Dedifferentiated amniotic fluid mesenchymal stem cell (primary cell): ENCODE data around the gene SSTR5.
A peak's percentile ranks its signal among the peaks of the same experiment; 100 is the strongest.

Source experiments
- DNase-seq: peaks from one replicate; pipeline ENCODE4 v3.0.0-alpha.2; 2016; ENCODE audit errors: extremely low spot score

The SSTR5 gene

DNA sequence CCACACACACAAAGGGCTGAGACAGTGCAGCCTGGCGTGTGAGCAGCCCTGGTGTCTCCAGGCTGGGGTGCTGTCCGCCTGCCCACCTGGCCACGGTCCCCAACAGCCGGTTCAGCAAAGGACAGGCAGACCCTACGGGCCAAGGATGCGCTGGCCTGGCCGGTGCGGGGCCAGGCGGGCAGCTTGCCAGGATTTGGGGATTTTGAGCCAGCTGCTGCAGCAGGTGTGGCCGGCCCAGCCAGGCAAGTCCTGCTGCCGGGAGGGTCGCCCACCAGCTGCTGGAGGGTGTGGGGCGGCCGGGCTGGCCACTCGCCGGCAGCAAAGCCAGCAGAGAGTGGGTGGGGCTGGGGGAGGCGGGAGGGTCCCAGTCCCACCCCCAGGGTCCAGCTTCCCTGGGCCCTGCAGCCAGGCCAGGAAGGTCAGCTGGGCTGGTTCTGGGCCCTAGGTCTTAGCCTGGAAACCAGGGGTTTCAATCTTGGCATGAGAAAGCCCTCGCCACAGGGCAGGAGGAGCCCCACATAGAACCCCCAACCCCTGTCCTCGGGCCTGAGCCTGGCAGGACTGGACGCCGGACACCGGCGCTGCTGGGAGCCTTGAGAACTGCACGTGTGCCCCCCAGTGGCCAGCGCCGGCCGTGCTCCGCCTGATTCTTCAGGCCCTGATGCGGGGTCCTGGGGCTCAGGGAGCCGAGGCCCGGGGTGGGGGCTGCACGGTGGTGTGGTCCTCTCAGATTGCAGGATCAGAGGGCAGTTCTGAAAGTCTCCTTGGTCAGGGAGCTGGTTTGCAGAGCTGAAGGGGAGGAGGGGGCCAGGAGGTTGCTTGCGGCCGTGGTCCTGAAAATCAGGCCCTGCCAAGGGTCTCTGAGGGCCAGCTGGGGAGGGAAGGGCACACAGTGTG, 17.6 kb upstream of the SSTR5 start:
- DNase-seq: peak; percentile 42

DNA sequence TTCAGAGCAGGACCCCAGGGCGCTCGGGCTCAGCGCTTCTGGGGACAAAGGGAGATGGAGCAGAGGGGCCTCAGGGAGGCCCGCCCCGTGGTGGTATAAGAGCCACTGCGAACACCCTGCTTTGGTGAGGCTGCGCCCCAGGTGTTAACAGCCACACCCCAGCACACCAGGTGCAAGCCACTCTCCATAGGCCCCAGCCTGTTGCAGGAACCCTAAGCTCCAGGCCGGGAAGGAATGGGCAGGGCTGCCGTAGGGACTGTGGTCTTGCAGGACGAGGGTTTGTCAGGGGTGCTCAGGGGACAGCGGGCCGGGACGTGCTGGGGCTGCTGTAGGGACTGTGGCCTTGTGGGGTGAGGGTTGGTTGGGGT, 17.0 kb upstream of the SSTR5 start:
- DNase-seq: no peak

DNA sequence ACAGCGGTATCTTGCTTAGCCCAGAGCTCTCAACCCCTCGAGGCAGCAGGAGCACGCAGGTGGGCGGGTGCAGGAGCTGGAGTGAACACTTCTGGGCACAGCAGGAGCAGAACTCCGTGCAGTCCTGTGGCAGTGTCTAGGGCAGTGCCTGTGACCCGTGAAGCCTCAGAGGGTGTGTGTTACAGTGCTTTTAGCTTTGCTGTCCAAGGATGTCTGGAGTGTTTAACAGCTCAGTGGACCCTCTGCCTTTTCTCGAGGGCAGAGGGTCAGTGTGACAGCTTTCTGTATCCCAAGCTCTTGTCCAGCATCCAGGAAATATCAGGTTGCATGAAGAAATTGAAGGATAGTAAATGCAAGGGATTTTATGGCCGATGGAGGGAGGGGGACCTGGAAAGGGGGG, 16.4 kb upstream of the SSTR5 start:
- DNase-seq: no peak

DNA sequence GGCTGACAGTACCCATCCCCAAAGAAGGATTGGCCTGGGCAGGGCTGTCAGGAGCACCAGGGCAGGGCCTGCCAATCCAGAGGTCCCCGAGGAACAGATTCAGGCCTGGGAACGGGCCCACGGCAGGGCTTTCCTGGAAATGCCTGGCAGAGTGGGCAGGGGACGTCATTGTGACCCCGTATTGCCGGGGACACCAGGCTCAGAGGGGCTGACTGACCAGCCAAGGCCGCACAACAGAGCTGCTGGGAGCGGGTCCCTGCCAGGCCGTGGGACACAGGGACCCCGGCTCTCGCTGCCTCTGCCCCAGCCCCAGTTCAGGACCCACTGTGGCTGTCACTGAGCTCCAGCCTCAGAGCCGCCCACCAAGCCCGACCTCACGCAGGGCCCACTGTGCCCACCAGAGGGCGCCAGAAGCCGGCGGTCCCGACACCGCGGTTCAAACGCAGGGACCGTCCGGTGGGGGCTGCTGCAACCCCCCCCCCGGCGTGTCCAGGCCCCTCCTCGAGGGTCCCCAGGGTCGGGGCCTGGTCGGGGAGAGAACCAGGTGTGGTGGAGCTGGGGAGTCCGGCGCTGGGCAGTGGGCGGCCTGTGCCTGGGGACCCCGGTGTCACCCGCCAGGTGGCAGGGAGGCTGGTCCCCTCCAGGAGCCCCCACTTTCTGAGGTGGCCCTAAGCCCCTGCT, 15.2 kb upstream of the SSTR5 start:
- DNase-seq: no peak

DNA sequence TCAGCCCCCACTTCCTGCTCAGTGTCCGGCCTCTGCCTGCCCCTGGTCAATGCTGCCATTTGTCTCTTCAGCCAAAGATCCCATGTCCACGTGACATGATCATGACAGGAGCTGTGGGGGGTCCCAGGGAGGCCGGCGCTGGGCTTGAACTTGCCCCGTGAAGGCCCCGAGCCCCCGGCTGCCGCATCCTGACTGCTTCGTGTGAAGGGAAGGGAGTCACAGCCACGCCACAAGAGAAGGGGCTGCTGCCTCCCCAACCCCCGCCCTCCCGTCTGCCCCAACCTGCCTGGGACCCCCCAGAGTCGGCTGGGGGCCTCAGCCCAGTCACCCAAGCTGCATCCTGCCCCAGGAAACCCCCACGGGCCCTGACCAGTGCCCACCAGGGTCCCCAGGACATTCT, 14.3 kb upstream of the SSTR5 start:
- no peak for DNase-seq

DNA sequence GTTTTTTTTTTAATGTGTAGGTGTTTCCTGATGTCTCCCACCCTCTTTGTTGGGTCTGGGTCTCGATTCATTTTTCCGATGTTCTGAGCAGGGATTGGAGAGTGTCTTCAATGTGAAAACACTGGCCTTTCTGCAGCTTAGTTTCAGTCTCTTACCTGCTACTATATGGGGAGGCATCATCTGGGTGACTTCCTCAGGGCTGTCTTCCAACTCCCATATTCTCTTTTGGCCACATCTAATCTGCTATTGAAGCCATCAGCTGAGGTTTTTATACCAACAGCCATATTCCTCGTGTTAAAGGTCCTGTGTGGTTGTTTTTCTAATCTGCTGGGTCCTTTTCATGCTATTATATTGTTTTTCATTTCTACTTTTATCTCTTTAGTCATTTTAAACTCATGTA, 13.2 kb upstream of the SSTR5 start:
- no peak for DNase-seq

DNA sequence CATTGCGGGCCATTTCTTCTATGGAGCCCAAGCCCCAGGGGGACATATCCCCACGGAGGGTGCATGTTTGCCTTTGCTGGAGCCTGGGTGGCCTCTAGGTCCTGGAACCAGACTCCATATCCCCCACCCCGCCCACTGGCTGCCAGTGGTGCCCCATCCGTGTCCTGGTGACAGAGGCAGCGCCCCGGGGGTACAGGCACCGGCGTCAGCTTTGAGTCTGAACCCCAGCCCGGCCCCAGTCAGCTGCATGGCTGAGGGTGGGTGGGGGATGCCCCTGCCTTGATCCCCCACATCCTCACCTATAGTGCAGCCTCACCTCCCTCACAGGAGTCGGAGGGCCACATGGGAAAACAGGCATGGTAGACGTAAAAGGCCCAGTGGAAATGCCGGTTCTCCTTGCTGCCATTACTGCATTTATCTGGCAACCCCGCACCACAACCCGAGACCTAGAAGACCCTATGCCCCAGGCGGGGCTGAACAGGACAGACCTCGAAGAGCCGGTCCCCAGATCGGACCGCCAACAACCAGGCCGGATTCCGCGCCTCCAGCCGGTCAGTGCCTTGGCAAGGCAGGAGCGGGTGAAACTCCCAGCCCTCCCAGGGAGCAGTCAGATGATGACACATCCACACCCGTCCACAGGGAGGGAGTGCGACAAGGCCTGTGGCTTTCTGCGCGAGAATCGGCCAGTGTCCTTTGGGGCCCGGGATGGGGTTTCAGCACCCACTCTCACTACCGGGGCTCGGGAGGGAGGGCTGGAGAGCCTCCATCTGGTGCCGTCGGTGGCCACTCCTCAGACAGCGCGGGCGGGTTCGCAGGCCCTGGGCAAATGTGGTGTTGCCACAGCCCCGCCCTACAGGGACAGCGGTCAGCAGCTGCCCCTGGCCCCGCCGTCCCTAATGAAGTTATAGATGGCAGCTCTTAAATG, 11.9 kb upstream of the SSTR5 start:
- DNase-seq: no peak

DNA sequence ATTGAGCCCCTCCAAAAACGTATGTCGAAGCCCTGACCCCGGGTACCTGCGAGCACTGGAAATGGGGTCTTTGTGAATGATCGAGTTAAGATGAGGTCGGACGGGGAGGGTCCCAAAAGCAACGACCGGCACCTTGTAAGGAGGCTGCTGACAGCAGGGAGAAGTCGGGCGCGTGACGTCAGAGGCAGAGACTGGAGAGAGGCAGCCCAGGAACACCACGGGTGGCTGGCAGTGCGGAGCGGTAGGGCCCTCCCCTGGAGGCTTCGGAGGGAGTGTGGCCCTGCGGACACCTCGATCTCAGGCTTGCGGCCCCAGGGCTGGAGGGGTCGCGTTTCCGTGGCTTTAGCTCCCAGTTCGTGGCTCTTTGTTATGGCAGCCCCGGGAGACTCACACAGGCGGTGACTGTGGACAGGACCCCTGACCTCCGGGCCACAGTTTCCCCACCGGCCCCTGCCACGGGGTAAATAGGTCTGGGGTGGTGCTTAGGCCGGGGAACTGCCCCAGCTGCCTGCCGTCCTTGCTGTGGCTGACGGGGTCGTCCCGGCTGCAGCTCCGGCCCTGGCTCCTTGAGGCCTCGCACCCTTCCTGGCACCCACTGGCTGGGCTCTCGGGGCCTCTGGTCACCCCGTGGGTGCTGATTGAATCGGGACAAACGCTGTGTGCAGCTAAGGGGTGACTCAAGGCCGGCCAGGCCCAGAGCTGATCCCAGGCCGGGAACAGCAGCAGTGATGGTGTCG, 10.6 kb upstream of the SSTR5 start:
- no peak for DNase-seq

DNA sequence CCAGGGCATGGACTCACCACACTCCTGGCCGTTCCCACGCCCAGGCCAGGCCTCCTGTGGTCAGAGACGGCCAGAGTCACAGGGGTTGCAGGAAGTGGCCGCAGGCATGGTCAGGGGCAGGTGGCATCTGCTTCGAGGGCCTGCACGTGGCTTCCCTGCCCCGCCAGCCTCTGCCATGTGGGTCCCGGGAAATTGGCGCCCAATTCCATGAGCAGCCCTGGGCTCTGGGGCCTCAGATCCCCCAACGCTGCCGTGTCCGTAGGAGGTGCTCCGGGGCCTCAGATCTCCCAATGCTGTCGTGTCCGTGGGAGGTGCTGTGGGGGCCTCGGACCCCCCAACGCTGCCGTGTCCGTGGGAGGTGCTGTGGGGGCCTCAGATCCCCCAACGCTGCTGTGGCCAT, 9.7 kb upstream of the SSTR5 start:
- DNase-seq: no peak

DNA sequence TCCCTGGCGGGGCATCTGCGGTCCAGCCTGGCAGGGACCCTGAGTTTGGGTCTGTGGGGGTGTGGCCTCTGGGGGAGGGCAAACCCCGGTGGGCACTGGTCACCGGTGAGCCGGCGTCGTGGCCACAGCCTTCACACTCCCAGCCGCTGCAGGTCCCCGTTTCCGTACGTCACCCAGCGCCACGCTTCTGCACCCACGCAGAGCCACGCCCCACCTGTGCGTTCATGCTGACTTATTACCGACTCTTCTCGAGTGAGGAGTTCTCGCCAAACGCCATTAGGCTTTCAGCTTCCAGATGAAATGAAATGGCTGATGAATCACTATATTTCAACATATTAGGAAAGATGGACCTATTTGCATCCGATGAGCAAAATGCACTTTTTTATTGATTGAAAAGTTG, 8.8 kb upstream of the SSTR5 start:
- no peak for DNase-seq

DNA sequence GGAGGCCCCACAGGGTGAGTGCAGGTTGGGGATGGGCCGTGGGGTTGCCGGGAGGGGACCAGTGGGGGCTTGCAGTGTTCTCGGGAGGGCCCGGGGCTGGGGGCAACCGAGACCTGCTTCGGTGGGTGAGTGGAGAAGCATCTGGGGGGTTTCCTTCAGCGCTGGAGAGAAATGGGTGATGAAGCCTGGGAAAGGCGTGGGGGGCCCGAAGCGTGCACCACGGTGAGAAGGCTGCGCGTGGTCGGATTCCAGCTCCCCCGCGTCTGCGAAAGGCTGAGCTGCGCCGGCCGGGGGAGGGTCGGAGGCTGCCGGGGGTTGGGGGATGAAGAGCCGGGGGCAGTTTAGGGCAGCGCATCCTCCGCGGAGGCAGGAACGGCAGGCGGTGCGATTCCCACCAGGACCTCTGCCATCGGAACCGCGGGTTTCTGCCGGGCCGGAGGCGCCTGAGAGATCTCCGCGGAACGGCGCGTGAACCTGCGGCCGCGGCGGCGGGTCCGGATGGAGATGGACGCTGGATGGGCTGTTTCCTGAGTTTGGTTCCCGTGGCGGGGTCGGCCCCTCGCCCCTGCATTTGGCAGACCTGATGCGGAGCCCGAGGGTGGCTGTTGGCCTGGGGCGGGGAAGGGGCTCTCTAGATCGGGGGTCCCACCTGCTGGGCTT, 6.9 kb upstream of the SSTR5 start:
- no peak for DNase-seq

DNA sequence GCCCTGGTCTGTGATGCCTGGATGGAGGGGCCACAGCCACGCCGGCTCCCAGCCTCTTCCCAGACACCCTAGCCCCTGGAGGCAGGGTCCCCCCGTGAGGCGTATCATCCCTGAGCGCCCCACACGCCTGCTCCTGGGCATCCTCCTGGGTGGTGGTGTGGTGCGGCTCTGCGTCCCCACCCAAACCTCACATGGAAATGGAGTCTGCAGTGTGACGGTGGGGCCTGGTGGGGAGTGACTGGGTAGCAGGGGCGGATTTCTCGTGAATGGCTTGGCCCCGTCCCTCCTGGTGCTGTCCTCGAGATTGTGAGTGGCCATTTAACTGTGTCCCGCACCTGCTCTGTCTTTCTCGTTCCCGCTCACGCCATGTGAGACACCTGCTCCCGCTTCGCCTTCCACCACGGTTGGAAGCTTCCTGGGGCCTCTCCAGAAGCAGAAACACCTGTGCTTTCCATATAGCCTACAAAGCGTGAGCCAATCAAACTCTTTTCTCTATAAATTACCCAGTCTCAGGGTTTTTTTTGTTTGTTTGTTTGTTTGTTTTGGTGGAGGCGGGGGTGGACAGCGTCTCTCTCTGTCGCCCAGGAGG, 5.9 kb upstream of the SSTR5 start:
- DNase-seq: no peak

DNA sequence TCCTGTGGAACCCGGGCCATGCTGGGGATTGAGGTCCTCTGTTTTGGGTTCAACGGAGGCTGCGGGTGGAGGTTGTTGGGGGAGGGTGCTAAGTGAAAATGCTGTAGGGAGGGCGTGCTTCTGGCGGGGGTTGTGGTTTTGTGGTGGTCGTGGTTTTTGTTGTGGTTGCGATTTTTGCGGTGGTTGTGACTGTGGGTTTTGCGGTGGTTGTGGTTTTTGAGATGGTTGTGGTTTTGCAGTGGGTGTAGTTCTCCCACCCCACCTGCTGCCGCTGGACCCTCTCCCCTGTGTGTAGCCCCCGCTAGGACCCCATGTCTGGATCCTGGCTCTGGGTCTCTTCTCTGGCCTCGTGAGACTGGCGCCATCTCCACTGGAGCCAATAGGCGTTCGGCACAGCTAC, 4.9 kb upstream of the SSTR5 start:
- no peak for DNase-seq

DNA sequence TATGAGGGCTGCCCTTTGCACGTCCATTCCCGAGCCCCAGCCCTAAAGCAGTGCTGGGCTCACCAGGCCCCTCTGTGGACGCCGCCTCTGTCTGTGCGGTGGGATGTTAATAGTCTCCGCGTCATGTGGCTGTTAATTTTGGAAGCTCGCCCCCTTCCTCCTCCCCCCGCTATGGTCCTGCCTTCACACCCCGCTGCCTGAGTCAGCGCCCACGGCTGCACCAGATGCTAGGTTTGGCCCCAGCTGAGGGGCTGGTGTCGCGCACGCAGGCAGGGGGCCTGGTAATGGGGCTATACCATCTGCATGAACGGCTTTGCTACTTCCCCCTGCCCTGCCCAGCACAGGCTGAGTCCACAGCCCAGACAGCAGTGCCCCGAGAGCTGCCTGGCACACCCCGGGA, 4.1 kb upstream of the SSTR5 start:
- DNase-seq: no peak

DNA sequence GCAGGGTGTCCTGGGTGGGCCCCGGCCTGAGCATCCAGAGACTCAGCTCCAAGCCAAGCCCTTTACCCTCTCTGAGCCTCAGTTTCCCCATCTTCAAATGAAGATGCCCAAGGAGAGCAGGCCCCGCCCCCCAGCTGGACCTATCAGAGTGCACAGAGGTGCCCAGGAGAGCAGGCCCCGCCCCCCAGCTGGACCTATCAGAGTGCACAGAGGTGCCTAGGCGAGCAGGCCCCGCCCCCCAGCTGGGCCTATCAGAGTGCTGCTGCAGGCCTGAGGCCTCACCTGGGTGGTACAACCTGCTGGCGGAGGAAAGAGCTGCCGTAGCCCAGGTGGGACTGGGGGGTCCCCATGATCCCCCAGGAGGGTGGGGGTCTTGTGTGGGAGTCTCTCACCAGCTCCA, 3.4 kb upstream of the SSTR5 start:
- no peak for DNase-seq

DNA sequence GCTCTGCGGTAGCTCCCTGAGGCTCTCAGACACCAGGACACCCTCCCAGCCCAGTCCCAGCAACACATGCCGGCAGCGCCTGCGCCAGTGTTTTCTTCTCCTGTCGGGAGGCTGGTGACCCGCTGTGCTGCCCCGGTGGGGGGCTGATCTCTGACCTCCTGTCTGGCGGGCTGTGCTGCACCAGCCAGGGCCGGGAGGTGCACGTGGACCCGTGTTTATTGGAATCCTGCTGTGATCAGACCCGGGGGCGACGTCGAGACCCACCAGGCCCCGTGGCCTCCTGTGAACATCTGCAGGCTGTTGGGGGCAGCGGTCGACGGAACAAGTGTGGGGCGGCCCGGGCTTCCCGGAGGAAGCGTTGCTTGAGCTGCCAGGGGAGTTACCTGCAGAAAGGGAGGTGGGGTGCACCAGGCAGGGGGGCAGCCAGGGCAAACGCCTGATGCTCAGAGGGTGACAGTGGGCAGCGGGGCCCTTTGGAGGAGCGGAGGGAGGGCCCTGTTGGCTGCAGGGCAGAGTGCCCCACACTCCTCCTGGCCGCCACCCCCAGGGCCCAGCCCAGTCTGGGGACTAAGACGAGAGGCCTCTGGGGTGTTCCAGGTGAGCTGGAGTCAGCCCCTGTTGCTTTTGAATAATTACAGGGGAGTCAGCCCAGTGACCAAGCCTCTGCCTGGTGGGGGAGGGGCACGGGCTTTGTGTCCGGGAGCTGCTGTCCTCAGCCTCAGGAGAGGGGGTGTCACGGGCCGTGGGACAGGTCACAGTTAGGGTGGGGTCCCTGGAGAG, 2.3 kb upstream of the SSTR5 start:
- no peak for DNase-seq

DNA sequence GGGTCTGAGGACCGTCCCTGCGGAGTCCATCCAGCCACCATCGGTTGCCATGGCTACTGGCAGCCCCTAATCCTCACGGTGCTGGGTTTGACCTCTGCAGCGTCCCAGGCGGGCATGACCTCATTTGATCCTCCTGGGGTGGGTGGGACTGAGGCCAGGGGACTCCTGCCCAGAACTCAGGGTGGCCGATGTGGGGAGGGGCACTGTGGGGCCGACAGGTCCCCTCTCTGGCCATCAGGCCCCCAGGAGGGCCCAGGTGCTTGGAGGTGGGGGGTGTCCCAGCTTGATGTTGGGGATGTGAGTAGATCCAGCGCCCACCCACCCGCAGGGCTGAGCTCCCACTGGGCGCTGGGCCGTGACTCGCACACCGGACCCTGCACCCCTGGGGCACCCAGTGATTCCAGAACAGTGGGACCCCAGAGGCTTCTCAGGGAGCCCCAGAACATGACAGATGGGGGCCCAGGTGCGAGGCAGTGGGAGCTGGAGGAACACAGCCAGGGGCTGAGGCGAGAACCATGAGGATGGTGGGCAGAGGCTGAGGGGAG, 1.6 kb upstream of the SSTR5 start:
- DNase-seq: no peak

DNA sequence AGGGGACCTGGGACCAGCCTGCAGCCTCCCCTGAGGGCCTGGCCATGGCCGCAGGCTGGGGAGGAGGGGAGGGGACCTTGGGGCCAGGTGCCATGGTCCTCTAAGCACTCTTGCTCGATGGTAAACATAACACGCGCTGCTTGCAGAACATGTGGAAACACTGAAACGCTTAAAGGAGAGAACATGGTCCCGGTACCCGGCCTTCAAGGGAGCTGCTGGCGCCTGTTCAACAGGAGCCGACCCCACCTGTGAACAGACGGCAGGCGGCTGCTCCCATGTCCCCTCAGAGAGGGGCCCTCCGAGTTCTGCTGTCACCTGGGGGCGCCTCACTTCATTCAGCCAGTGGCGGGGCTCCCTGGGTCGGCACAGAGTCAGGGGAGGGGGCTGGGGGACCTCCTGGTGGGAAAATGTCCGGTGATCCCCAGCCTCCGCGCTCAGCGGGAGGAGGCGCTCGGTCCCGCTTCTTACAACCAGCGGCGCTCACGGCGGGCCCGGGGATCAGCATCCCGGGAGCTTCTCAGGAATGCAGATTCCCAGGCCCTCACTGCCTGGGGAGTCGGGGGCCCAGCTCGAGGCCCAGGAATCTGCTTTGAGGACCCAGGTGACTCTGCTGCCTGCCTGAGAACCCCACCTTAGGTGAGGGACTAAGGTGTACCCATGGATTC, 854 bp upstream of the SSTR5 start:
- DNase-seq: no peak

DNA sequence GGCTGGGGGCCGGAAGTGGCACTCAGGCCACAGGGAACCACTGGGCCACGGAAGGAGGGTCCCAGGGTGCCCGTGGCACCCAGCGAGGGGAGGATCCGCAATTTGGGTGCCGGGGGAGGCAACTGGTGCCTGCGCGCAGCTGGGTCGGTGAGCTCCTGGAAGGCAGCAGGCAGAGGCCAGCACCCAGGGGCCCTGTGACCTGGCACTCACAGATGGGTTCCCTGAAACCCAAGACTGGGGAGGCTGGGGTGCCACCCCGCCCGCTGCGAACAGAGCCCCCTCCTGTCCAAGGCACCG, 663 bp downstream of the SSTR5 start:
- DNase-seq: no peak
